GM12878 (cell line): ENCODE data around the gene NT5C2. TPM values are rescaled to one million over a fixed set of nuclear protein-coding genes. Genes with fewer than 3 reads are reported as not detected.

ENCODE experiments used
- ATF2 ChIP-seq: IDR thresholded peaks from 2 replicates; pipeline ENCODE4 v1.6.1; 2012; ENCODE audit warnings: low read length, inconsistent platforms
- CEBPZ ChIP-seq: fragments of 150-350 bp; IDR thresholded peaks from 2 replicates; pipeline ENCODE4 v1.6.1; 2016; ENCODE audit warnings: low read depth, low read length
- CHD1 ChIP-seq: IDR thresholded peaks from 2 replicates; pipeline ENCODE4 v1.6.1; 2012; ENCODE audit warnings: low read depth, low read length, improper control_type of control experiment
- EED ChIP-seq: sonication (generic); IDR thresholded peaks from 2 replicates; pipeline ENCODE4 v1.6.1; 2016; ENCODE audit warnings: antibody characterized with exemption, low read depth
- IKZF1 ChIP-seq: fragments of 450-650 bp; conservative IDR thresholded peaks from 2 replicates; pipeline ENCODE4 v1.6.1; 2017; ENCODE audit warnings: antibody characterized with exemption, mild to moderate bottlenecking
- IKZF2 ChIP-seq, 2 experiments: fragments of 450-650 bp; IDR thresholded peaks; 2 replicates each; pipeline ENCODE4 v1.6.1; 2017; ENCODE audit warnings: mild to moderate bottlenecking in 2 of 2, moderate library complexity in 2 of 2
- JUNB ChIP-seq: IDR thresholded peaks from 2 replicates; pipeline ENCODE4 v1.6.1; 2016; ENCODE audit warnings: antibody characterized with exemption, mild to moderate bottlenecking
- LARP7 ChIP-seq: fragments of 450-650 bp; IDR thresholded peaks from 2 replicates; pipeline ENCODE4 v1.6.1; 2017; ENCODE audit warnings: mild to moderate bottlenecking
- MEF2A ChIP-seq: IDR thresholded peaks from 2 replicates; pipeline ENCODE4 v1.6.1; 2011; ENCODE audit warnings: low read depth, mild to moderate bottlenecking, low read length, moderate library complexity; ENCODE audit not compliant: insufficient read depth
- MTA2 ChIP-seq: fragments of 450-650 bp; IDR thresholded peaks from 2 replicates; pipeline ENCODE4 v1.6.1; 2016; ENCODE audit warnings: low read depth, mild to moderate bottlenecking, moderate library complexity
- MYC ChIP-seq: IDR thresholded peaks from 2 replicates; pipeline ENCODE4 v1.6.1; 2011; ENCODE audit warnings: mild to moderate bottlenecking, low read length, moderate library complexity, inconsistent platforms; ENCODE audit not compliant: insufficient read depth, insufficient replicate concordance, insufficient read length, severe bottlenecking
- POU2F2 ChIP-seq: IDR thresholded peaks from 3 replicates; pipeline ENCODE4 v1.6.1; 2011; ENCODE audit warnings: low read depth, mild to moderate bottlenecking, low read length, borderline replicate concordance
- RUNX3 ChIP-seq: IDR thresholded peaks from 2 replicates; pipeline ENCODE4 v1.6.1; 2012; ENCODE audit warnings: low read length, inconsistent platforms
- SMC3 ChIP-seq: IDR thresholded peaks from 2 replicates; pipeline ENCODE4 v1.6.1; 2011; ENCODE audit warnings: low read length, improper control_type of control experiment, borderline replicate concordance
- STAT3 ChIP-seq: IDR thresholded peaks from 2 replicates; pipeline ENCODE4 v1.6.1; 2011; ENCODE audit warnings: low read depth, low read length, improper control_type of control experiment
- TCF12 ChIP-seq: IDR thresholded peaks from 2 replicates; pipeline ENCODE4 v1.6.1; 2011; ENCODE audit warnings: low read depth, mild to moderate bottlenecking, low read length
- polyA plus RNA-seq, 11 experiments: library from polyadenylated mRNA; depleted of rRNA in 4 of 11; unstranded in 6 of 11; stranded (reverse) in 5 of 11; fragments of >200 nt; fragmentation: Nextera tagmentation in 4 of 11; fragmentation: Illumina TruSeq in 1 of 11; extraction: Ambion mirVana in 4 of 11; extraction: Trizol in 1 of 11; gene quantifications; 1 replicate in 1 of 11; 2 replicates in 10 of 11; pipeline versions ENCODE4 v1.2.1 to v1.2.3, GENCODE V29; 2011 to 2016; ENCODE audit warnings: inconsistent platforms in 2 of 11, missing spikeins in 2 of 11, low read depth in 1 of 11
- total RNA-seq, 4 experiments: library from RNA; depleted of rRNA in 3 of 4; stranded (reverse); fragments of >200 nt in 3 of 4; fragmentation: Illumina TruSeq in 1 of 4; extraction: Trizol in 1 of 4; gene quantifications; 2 replicates each; pipeline versions ENCODE4 v1.2.1 to v1.2.3, GENCODE V29; 2013 to 2021

NT5C2 gene
- total and polyA plus RNA-seq, 10 of the 15 experiments (the other 5 are each of a cell fraction or from before 2014, with no cell fraction given): 15.8 to 70.1 (median 56.0) TPM

- TF ChIP-seq MTA2 (peak; percentile 73; the same call in 1 of the 2 replicates), IKZF1 (peak; percentile 44; the same call in 1 of the 2 replicates), STAT3 (0 out of 2 replicates have a peak, but pooled peaks have one; percentile 31), ATF2 (0 out of 2 replicates have a peak, but pooled peaks have one; percentile 39), IKZF2 (IDR thresholded peaks at IDR 0.05) (peak; percentile 75 to 79; a peak in 3 of 4 replicates), LARP7 (no peak), CHD1 (no peak), RUNX3 (peak; percentile 93), JUNB (peak; percentile 45), EED (peak; percentile 62), MYC (no peak), SMC3 (no peak), POU2F2 (peak; percentile 43; the same call in 1 of the 3 replicates), TCF12 (peak; percentile 71; the same call in 1 of the 2 replicates), CEBPZ (no peak), MEF2A (peak; percentile 78)
- TF ChIP-seq, all 136 proteins: peak for 25
These were observed 81.8 kb downstream of the NT5C2 start (continued) for GRCh38 chr10:103111031-103111917.
